ENCODE measurements around the gene TNKS1BP1. TPM values are rescaled to one million over a fixed set of nuclear protein-coding genes. Genes with fewer than 3 reads are reported as not detected.
A peak's percentile ranks its signal among the peaks of the same experiment; 100 is the strongest.

TNKS1BP1 gene
- polyA plus RNA-seq, 2 of the 4 experiments (the other 2 are of a cell fraction), result 35.0 to 53.1 TPM

DNA sequence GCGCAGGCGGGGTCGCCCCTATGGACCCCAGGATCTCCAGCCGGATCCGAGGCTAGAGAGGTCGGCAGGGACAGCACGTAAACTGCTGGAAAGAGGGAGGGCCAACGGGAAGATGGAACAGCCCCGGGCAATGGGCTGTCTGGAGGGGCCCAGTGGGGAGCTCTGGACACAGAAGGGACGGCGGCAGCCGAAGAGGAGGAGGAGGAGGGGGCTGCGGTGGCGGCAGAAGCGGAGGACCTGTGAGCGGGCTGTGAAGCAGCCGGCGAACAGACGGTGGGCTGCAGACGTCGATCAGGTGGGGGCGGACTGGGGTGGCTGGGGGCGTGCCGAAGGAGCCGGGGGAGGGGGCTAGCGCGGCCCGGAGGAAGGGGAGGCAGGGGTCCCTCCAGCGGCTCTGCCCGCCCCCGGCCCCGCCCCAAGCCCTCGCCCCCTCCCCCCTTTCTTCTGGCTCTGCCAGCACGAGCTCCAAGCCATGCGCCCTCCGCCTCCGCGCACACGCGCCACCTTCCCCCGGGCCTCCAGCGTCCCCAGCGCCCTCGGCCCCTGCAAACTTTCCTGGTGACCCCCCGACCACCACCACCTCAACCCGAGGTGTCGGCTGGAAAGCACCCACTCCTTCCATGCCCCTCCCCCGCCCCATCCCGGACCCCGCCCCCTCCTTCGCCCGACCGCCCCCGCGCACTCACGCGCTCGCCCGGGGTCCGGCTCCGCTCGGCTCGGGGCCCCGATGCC, 432 bp downstream of the TNKS1BP1 start:
- no peak for FAIRE-seq

DNA sequence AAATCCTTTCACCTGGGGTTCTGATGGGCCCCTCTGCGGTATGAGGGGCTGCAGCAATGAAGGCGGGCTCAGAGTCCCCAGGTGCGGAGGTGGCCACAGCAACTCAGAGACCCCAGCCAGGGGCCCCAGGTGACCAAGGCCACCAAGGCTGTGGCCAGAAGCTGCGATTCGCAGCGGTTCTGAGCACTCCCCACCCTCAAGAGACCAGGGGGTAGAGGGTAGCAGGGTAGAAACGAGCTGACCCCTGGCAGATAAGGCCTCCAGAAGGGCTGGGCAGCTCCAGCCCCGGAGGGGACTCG, 948 bp downstream of the TNKS1BP1 start:
- ChIA-PET POLR2A (interaction anchor here (1.0 to 2.6 kb wide), 3 partner anchors 9 to 12 kb away, joined by 3 to 35 read pairs (median 17); partner anchors contain the start of gene SSRP1), CTCF (interaction anchor here (0.9 to 2.1 kb wide), 2 partner anchors 12 to 15 kb away, joined by 3 to 6 read pairs; partner anchors contain the start of gene P2RX3)
- no peak; a peak in 1 of 6 replicates for ATAC-seq
- peak overlapping the region; percentile 99 for H3K4me2 ChIP-seq
- peak overlapping the region; percentile 64 for H3K4me3 ChIP-seq
- no peaks in the 10 kb centered on the region for H3K9me3 ChIP-seq
- H3K4me1 ChIP-seq, result peaks cover 46% of the 10 kb centered on the region
- 28% methylated on average over 9 of the region's 9 CpGs for whole genome bisulfite sequencing (ENCODE audit: missing lambda C conversion rate)
- peak overlapping the region; percentile 91 to 99 for H3K27ac ChIP-seq
- no peak for FAIRE-seq
- DNase-seq (ENCODE audit: low read depth in 1 of 2, low spot score in 1 of 2), result no peak
- no peak for TF ChIP-seq MAZ (IDR thresholded peaks at IDR 0.05; ENCODE audit: borderline replicate concordance, low read depth, low read length)
- no peak for TF ChIP-seq KDM5A (IDR thresholded peaks at IDR 0.05)
- TF ChIP-seq, protein P1, sequence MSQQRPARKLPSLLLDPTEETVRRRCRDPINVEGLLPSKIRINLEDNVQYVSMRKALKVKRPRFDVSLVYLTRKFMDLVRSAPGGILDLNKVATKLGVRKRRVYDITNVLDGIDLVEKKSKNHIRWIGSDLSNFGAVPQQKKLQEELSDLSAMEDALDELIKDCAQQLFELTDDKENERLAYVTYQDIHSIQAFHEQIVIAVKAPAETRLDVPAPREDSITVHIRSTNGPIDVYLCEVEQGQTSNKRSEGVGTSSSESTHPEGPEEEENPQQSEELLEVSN (IDR thresholded peaks at IDR 0.05; ENCODE audit: borderline replicate concordance, low read depth), result no peak
- TF ChIP-seq, protein P2, sequence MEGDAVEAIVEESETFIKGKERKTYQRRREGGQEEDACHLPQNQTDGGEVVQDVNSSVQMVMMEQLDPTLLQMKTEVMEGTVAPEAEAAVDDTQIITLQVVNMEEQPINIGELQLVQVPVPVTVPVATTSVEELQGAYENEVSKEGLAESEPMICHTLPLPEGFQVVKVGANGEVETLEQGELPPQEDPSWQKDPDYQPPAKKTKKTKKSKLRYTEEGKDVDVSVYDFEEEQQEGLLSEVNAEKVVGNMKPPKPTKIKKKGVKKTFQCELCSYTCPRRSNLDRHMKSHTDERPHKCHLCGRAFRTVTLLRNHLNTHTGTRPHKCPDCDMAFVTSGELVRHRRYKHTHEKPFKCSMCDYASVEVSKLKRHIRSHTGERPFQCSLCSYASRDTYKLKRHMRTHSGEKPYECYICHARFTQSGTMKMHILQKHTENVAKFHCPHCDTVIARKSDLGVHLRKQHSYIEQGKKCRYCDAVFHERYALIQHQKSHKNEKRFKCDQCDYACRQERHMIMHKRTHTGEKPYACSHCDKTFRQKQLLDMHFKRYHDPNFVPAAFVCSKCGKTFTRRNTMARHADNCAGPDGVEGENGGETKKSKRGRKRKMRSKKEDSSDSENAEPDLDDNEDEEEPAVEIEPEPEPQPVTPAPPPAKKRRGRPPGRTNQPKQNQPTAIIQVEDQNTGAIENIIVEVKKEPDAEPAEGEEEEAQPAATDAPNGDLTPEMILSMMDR (IDR thresholded peaks at IDR 0.05), result no peak
- TF ChIP-seq NPAS2 (CRISPR knock-in tag; IDR thresholded peaks at IDR 0.05; ENCODE audit: borderline replicate concordance), result no peak
- no peak for TF ChIP-seq JUNB (IDR thresholded peaks at IDR 0.05)
- TF ChIP-seq, protein P3, sequence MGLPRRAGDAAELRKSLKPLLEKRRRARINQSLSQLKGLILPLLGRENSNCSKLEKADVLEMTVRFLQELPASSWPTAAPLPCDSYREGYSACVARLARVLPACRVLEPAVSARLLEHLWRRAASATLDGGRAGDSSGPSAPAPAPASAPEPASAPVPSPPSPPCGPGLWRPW (IDR thresholded peaks at IDR 0.05), result no peak

More for the DNA sequence above, 432 bp downstream of the TNKS1BP1 start:
- no peak for TF ChIP-seq RNF2 (IDR thresholded peaks at IDR 0.05; ENCODE audit: borderline replicate concordance, low read depth)
- no peak for TF ChIP-seq TFCP2L1 (CRISPR knock-in tag; IDR thresholded peaks at IDR 0.05)
- no peak for TF ChIP-seq HEYL (CRISPR knock-in tag; IDR thresholded peaks at IDR 0.05)
- no peak for TF ChIP-seq FOSB (CRISPR knock-in tag; IDR thresholded peaks at IDR 0.05)
- peak; percentile 43 to 53; a peak in 2 of 5 replicates for TF ChIP-seq JUN (IDR thresholded peaks at IDR 0.05)
- TF ChIP-seq ZFP36 (IDR thresholded peaks at IDR 0.05; ENCODE audit: borderline replicate concordance, partially characterized antibody), result no peak
- TF ChIP-seq NPAS2 (CRISPR knock-in tag; IDR thresholded peaks at IDR 0.05; ENCODE audit: borderline replicate concordance), result no peak
- TF ChIP-seq MAFK (IDR thresholded peaks at IDR 0.05; ENCODE audit: partially characterized antibody), result no peak
- TF ChIP-seq FOXS1 (CRISPR knock-in tag; IDR thresholded peaks at IDR 0.05), result no peak
- TF ChIP-seq, protein P4, sequence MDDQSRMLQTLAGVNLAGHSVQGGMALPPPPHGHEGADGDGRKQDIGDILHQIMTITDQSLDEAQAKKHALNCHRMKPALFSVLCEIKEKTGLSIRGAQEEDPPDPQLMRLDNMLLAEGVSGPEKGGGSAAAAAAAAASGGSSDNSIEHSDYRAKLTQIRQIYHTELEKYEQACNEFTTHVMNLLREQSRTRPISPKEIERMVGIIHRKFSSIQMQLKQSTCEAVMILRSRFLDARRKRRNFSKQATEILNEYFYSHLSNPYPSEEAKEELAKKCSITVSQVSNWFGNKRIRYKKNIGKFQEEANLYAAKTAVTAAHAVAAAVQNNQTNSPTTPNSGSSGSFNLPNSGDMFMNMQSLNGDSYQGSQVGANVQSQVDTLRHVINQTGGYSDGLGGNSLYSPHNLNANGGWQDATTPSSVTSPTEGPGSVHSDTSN (IDR thresholded peaks at IDR 0.05), result peak; percentile 24; the same call in 1 of the 2 replicates
- TF ChIP-seq MAZ (IDR thresholded peaks at IDR 0.05; ENCODE audit: borderline replicate concordance, low read depth, low read length), result no peak
- TF ChIP-seq, protein P5, sequence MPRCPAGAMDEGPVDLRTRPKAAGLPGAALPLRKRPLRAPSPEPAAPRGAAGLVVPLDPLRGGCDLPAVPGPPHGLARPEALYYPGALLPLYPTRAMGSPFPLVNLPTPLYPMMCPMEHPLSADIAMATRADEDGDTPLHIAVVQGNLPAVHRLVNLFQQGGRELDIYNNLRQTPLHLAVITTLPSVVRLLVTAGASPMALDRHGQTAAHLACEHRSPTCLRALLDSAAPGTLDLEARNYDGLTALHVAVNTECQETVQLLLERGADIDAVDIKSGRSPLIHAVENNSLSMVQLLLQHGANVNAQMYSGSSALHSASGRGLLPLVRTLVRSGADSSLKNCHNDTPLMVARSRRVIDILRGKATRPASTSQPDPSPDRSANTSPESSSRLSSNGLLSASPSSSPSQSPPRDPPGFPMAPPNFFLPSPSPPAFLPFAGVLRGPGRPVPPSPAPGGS (IDR thresholded peaks at IDR 0.05), result no peak
- POLR2A ChIA-PET, result interaction anchor here (0.6 to 2.6 kb wide), 5 partner anchors 9 to 1190 kb away, joined by 3 to 35 read pairs (median 7); partner anchors contain the start of gene SSRP1
- H3K9me3 ChIP-seq, result no peaks in the 10 kb centered on the region
- under 1% methylated on average over 23 of the region's 64 CpGs for WGBS (ENCODE audit: missing lambda C conversion rate)
- ATAC-seq (peak; percentile 6 to 7), DNase-seq (ENCODE audit: low read depth in 1 of 2, low spot score in 1 of 2) (peak; percentile 52 to 60)
- peak overlapping the region; percentile 99 for H3K4me2 ChIP-seq
- CTCF ChIA-PET, result interaction anchor here (0.9 to 2.1 kb wide), 4 partner anchors 12 to 157 kb away, joined by 3 to 8 read pairs (median 4); partner anchors contain the start of gene P2RX3
- peak overlapping the region; percentile 91 to 99 for H3K27ac ChIP-seq
- H3K4me1 ChIP-seq, result peaks cover 46% of the 10 kb centered on the region
- peak overlapping the region; percentile 64 for H3K4me3 ChIP-seq

Data from A549 (cell line).